HCT116 (cell line): ENCODE measurements around the gene SCFD2. TPM values are rescaled to one million over a fixed set of nuclear protein-coding genes. Genes with fewer than 3 reads are reported as not detected.

Experiments used
- ATAC-seq: fragments of 200-7000 bp; cut with Tn5 transposase; 2 replicates; pipeline ENCODE4 v1.9.1; 2020; ENCODE audit warnings: mild to moderate bottlenecking, moderate library complexity
- BruUV-seq: library from RNA; stranded (reverse); fragments of 400-500 nt; replicated peaks from 2 replicates; lab custom pipeline; 2021; lab: Mats Ljungman, UMichigan
- CTCF ChIA-PET: fragments of 300-600 bp; sonication (Branson Sonifier 250); formaldehyde crosslinking; loops from one replicate; lab custom pipeline; 2021; ENCODE audit warnings: antibody characterized with exemption; lab: Charles Lee
- POLR2A ChIA-PET: fragments of 300-600, 350-600 bp; sonication (Branson Sonifier 250); formaldehyde crosslinking; loops from one replicate; lab custom pipeline; 2021; ENCODE audit warnings: antibody characterized with exemption; lab: Charles Lee
- RAD21 ChIA-PET, 2 experiments: fragments of 300-600 bp; sonication (Branson Sonifier 250); formaldehyde crosslinking; loops; one replicate each; lab custom pipeline; 2023; ENCODE audit warnings: low total read pairs in 2 of 2; ENCODE audit not compliant: uncharacterized antibody in 2 of 2, unreplicated experiment in 2 of 2, low non-redundant PET in 1 of 2; lab: Charles Lee
- DNase-seq: peaks from one replicate; pipeline ENCODE4 v3.0.0-alpha.2; 2010; ENCODE audit warnings: low read depth, low spot score
- H2AFZ ChIP-seq: fragments of 200-600 bp; shearing (Covaris generic), sonication (generic); 2 replicates; pipeline ENCODE4 v1.6.1; 2017; ENCODE audit warnings: low read depth, mixed run types, mixed read lengths, antibody characterized with exemption, low read length; ENCODE audit not compliant: poor library complexity, severe bottlenecking
- H3K27ac ChIP-seq: 2 replicates; pipeline ENCODE4 v1.5.1; 2012; ENCODE audit warnings: low read depth, low read length
- H3K27me3 ChIP-seq: fragments of 200-600 bp; sonication (generic); 2 replicates; pipeline ENCODE4 v1.6.1; 2016; ENCODE audit warnings: mixed run types, low read length, mixed read lengths; ENCODE audit not compliant: insufficient read depth
- H3K36me3 ChIP-seq, 2 experiments: fragments of 200-500 bp in 1 of 2; fragments of 200-600 bp in 1 of 2; sonication (Bioruptor generic) in 1 of 2; sonication (generic) in 1 of 2; 2 replicates each; pipeline versions ENCODE4 v1.5.1 to v1.6.1; 2014 to 2016; ENCODE audit warnings: low read length in 2 of 2, inconsistent platforms in 1 of 2, mixed read lengths in 1 of 2, mixed run types in 1 of 2; ENCODE audit not compliant: insufficient read depth in 2 of 2, control insufficient read depth in 1 of 2
- H3K4me1 ChIP-seq, 2 experiments: fragments of 200-600 bp in 1 of 2; sonication (generic) in 1 of 2; 2 replicates each; pipeline versions ENCODE4 v1.5.1 to v1.6.1; 2012 to 2017; ENCODE audit warnings: low read length in 2 of 2, inconsistent platforms in 1 of 2, mild to moderate bottlenecking in 1 of 2, mixed read lengths in 1 of 2, mixed run types in 1 of 2, moderate library complexity in 1 of 2; ENCODE audit not compliant: insufficient read depth in 2 of 2, control insufficient read depth in 1 of 2
- H3K4me2 ChIP-seq: fragments of 200-600 bp; sonication (generic); 2 replicates; pipeline ENCODE4 v1.6.1; 2017; ENCODE audit warnings: mixed run types, low read length, mixed read lengths
- H3K4me3 ChIP-seq, 2 experiments: fragments of 200-600 bp in 1 of 2; sonication (generic) in 1 of 2; replicated peaks in 1 of 2; 2 replicates each; pipeline ENCODE4 v1.5.1; 2011 to 2016; ENCODE audit warnings: low read length in 2 of 2, control low read depth in 1 of 2, low read depth in 1 of 2, mild to moderate bottlenecking in 1 of 2, mixed read lengths in 1 of 2, mixed run types in 1 of 2
- H3K79me2 ChIP-seq: fragments of 200-600 bp; sonication (generic); 2 replicates; pipeline ENCODE4 v1.6.1; 2017; ENCODE audit warnings: mild to moderate bottlenecking, mixed run types, low read length, moderate library complexity, mixed read lengths; ENCODE audit not compliant: insufficient read depth
- H3K9ac ChIP-seq: fragments of 200-600 bp; sonication (generic); 2 replicates; pipeline ENCODE4 v1.6.1; 2016; ENCODE audit warnings: low read length, mixed read lengths
- H3K9me2 ChIP-seq: fragments of 200-600 bp; sonication (generic), shearing (Covaris generic); 2 replicates; pipeline ENCODE4 v1.6.1; 2017; ENCODE audit warnings: mixed run types, mild to moderate bottlenecking, moderate library complexity; ENCODE audit not compliant: insufficient read depth
- H3K9me3 ChIP-seq, 2 experiments: fragments of 200-500 bp in 1 of 2; fragments of 200-600 bp in 1 of 2; sonication (Bioruptor generic) in 1 of 2; sonication (generic) in 1 of 2; 2 replicates each; pipeline ENCODE4 v1.6.1; 2014 to 2017; ENCODE audit warnings: low read length in 2 of 2, mixed read lengths in 2 of 2, inconsistent platforms in 1 of 2, low read depth in 1 of 2, mild to moderate bottlenecking in 1 of 2, mixed run types in 1 of 2, moderate library complexity in 1 of 2; ENCODE audit not compliant: control insufficient read depth in 1 of 2, insufficient read depth in 1 of 2
- H4K20me1 ChIP-seq: fragments of 200-600 bp; sonication (generic), shearing (Covaris generic); 2 replicates; pipeline ENCODE4 v1.6.1; 2017; ENCODE audit warnings: mixed run types, mild to moderate bottlenecking, moderate library complexity; ENCODE audit not compliant: insufficient read depth
- CEBPB ChIP-seq: IDR thresholded peaks from 2 replicates; pipeline ENCODE4 v1.6.1; 2012; ENCODE audit warnings: low read depth
- CTCF ChIP-seq, 3 experiments: fragments of 200-600 bp in 1 of 3; sonication (generic) in 1 of 3; IDR thresholded peaks in 2 of 3; conservative IDR thresholded peaks in 1 of 3; 2 replicates each; pipeline ENCODE4 v1.5.1; 2012 to 2017; ENCODE audit warnings: low read depth in 2 of 3, low read length in 2 of 3, antibody characterized with exemption in 1 of 3, borderline replicate concordance in 1 of 3, control low read depth in 1 of 3, mild to moderate bottlenecking in 1 of 3, mixed read lengths in 1 of 3, mixed run types in 1 of 3, moderate library complexity in 1 of 3; ENCODE audit not compliant: insufficient read depth in 1 of 3
- EGR1 ChIP-seq: IDR thresholded peaks from 2 replicates; pipeline ENCODE4 v1.6.1; 2012; ENCODE audit warnings: low read depth
- ELF1 ChIP-seq: IDR thresholded peaks from 2 replicates; pipeline ENCODE4 v1.6.1; 2012; ENCODE audit warnings: low read depth, borderline replicate concordance
- EZH2 ChIP-seq: fragments of 200-600 bp; sonication (generic); IDR thresholded peaks from 2 replicates; pipeline ENCODE4 v1.6.1; 2017; ENCODE audit warnings: antibody characterized with exemption, mixed run types
- EZH2phosphoT487 ChIP-seq: fragments of 200-600 bp; IDR thresholded peaks from 2 replicates; pipeline ENCODE4 v1.6.1; 2018; ENCODE audit warnings: antibody characterized with exemption, borderline replicate concordance
- FOSL1 ChIP-seq: IDR thresholded peaks from 2 replicates; pipeline ENCODE4 v1.6.1; 2012; ENCODE audit warnings: low read depth
- JUND ChIP-seq: IDR thresholded peaks from 2 replicates; pipeline ENCODE4 v1.6.1; 2012
- POLR2A ChIP-seq: IDR thresholded peaks from 2 replicates; pipeline ENCODE4 v1.7.0; 2011; ENCODE audit warnings: borderline replicate concordance; ENCODE audit not compliant: insufficient read depth, insufficient read length; ENCODE audit errors: extremely low read depth
- POLR2AphosphoS5 ChIP-seq: IDR thresholded peaks from 2 replicates; pipeline ENCODE4 v1.6.1; 2011; ENCODE audit warnings: mild to moderate bottlenecking, low read depth, low read length, moderate library complexity
- SP1 ChIP-seq: IDR thresholded peaks from 2 replicates; pipeline ENCODE4 v1.6.1; 2012; ENCODE audit warnings: low read depth
- SRF ChIP-seq: IDR thresholded peaks from 2 replicates; pipeline ENCODE4 v1.6.1; 2012; ENCODE audit warnings: low read depth
- TCF7L2 ChIP-seq: IDR thresholded peaks from 2 replicates; pipeline ENCODE4 v1.7.0; 2011; ENCODE audit warnings: borderline replicate concordance, inconsistent platforms; ENCODE audit not compliant: insufficient read depth, insufficient read length; ENCODE audit errors: extremely low read depth
- YY1 ChIP-seq: IDR thresholded peaks from 2 replicates; pipeline ENCODE4 v1.6.1; 2011; ENCODE audit warnings: low read length, low read depth, moderate library complexity, mild to moderate bottlenecking; ENCODE audit not compliant: insufficient replicate concordance; ENCODE audit errors: extremely low read depth
- ZBTB33 ChIP-seq: IDR thresholded peaks from 2 replicates; pipeline ENCODE4 v1.6.1; 2011; ENCODE audit warnings: mild to moderate bottlenecking, low read length, moderate library complexity; ENCODE audit not compliant: insufficient replicate concordance; ENCODE audit errors: extremely low read depth
- ZFX ChIP-seq: fragments of 450-650 bp; IDR thresholded peaks from 2 replicates; pipeline ENCODE4 v1.6.1; 2017
- ZNF274 ChIP-seq: fragments of 200-500 bp; sonication (Bioruptor generic); IDR thresholded peaks from 2 replicates; pipeline ENCODE4 v1.6.1; 2014; ENCODE audit warnings: mild to moderate bottlenecking, low read depth, low read length, inconsistent platforms
- intact Hi-C: fragments of 100-400 bp; cut with micrococcal nuclease; formaldehyde crosslinking; loops from 2 replicates; pipeline ENCODE4 v1.10.0; 2022
- total RNA-seq: library from RNA; stranded (reverse); gene quantifications from one replicate; pipeline ENCODE4 v1.2.1, GENCODE V29; 2021; ENCODE audit not compliant: unreplicated experiment
- TF ChIP-seq, protein P1 (sequence below): IDR thresholded peaks from 2 replicates; pipeline ENCODE4 v1.6.1; 2012; ENCODE audit warnings: low read depth
- TF ChIP-seq, protein P2 (sequence below): IDR thresholded peaks from 2 replicates; pipeline ENCODE4 v1.6.1; 2012
- TF ChIP-seq, protein P3 (sequence below): IDR thresholded peaks from 2 replicates; pipeline ENCODE4 v1.6.1; 2012

The SCFD2 gene
- total RNA-seq, 1 experiment from 2014 or later, result 13.6 TPM

DNA sequence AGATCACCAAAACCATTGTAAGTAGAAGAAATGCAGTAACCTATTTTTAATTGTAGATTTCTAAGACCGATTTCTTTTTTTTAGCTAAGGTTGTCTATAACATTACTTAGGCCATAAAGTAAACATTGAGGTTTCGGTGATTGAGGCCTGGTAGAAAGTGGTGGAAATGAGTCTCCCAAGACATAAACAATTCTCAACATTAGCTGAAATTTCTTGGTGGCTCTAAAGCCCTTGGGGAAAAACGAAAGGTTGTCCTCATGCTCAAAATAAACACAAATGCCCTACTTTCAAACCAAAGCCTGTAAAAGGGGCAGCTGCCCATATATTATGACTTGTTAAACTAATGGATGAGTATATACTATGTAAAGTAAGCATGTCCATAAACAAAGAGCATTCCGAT is 98.8 kb downstream of the SCFD2 start:
- CTCF ChIA-PET, result no interaction called here
- ATAC-seq (no peak), DNase-seq (no peak)
- H3K27me3 ChIP-seq, result no peaks in the 10 kb centered on the region
- BruUV-seq, result no TSS peak
- H3K4me2 ChIP-seq, result no peak overlapping the region
- no peak overlapping the region for H3K4me3 ChIP-seq
- H3K9ac ChIP-seq, result no peak overlapping the region
- intact Hi-C loops, result no loop called here
- H4K20me1 ChIP-seq, result no peaks in the 10 kb centered on the region
- TF ChIP-seq ZBTB33 (no peak), FOSL1 (no peak), EZH2 (no peak), YY1 (no peak), ZNF274 (no peak), SP1 (no peak), EZH2phosphoT487 (no peak), CTCF (IDR thresholded peaks at IDR 0.05 in 2 of 3, conservative IDR thresholded peaks at IDR 0.05 in 1 of 3; ENCODE audit: borderline replicate concordance in 1 of 3, insufficient read depth in 1 of 3, low read depth in 2 of 3, low read length in 2 of 3) (no peak), ELF1 (no peak), POLR2A (no peak), SRF (no peak), JUND (no peak), EGR1 (no peak), ZFX (no peak), POLR2AphosphoS5 (no peak), CEBPB (no peak), TCF7L2 (no peak)
- TF ChIP-seq, protein P1, sequence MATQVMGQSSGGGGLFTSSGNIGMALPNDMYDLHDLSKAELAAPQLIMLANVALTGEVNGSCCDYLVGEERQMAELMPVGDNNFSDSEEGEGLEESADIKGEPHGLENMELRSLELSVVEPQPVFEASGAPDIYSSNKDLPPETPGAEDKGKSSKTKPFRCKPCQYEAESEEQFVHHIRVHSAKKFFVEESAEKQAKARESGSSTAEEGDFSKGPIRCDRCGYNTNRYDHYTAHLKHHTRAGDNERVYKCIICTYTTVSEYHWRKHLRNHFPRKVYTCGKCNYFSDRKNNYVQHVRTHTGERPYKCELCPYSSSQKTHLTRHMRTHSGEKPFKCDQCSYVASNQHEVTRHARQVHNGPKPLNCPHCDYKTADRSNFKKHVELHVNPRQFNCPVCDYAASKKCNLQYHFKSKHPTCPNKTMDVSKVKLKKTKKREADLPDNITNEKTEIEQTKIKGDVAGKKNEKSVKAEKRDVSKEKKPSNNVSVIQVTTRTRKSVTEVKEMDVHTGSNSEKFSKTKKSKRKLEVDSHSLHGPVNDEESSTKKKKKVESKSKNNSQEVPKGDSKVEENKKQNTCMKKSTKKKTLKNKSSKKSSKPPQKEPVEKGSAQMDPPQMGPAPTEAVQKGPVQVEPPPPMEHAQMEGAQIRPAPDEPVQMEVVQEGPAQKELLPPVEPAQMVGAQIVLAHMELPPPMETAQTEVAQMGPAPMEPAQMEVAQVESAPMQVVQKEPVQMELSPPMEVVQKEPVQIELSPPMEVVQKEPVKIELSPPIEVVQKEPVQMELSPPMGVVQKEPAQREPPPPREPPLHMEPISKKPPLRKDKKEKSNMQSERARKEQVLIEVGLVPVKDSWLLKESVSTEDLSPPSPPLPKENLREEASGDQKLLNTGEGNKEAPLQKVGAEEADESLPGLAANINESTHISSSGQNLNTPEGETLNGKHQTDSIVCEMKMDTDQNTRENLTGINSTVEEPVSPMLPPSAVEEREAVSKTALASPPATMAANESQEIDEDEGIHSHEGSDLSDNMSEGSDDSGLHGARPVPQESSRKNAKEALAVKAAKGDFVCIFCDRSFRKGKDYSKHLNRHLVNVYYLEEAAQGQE, result no peak
- TF ChIP-seq, protein P2, sequence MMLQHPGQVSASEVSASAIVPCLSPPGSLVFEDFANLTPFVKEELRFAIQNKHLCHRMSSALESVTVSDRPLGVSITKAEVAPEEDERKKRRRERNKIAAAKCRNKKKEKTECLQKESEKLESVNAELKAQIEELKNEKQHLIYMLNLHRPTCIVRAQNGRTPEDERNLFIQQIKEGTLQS, result no peak
- TF ChIP-seq, protein P3, sequence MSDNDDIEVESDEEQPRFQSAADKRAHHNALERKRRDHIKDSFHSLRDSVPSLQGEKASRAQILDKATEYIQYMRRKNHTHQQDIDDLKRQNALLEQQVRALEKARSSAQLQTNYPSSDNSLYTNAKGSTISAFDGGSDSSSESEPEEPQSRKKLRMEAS, result no peak
- TF ChIP-seq, all 23 proteins: peak for 0
- H2AFZ ChIP-seq, result no peak overlapping the region
- ChIA-PET RAD21 (no interaction called here), POLR2A (no interaction called here)
- no peaks in the 10 kb centered on the region for H3K79me2 ChIP-seq
- no peaks in the 10 kb centered on the region for H3K36me3 ChIP-seq
- H3K4me1 ChIP-seq, result no peaks in the 10 kb centered on the region
- no peaks in the 10 kb centered on the region for H3K9me3 ChIP-seq
- no peak overlapping the region for H3K27ac ChIP-seq
- H3K9me2 ChIP-seq, result peaks cover 3% of the 10 kb centered on the region; the same call in 1 of the 2 replicates
